GM18511 (cell line): ENCODE data around the gene FOXN3.
"Not testable (repeated sequence)": the region's sequence is repeated elsewhere in the genome, so short reads cannot be mapped to it uniquely, and the experiment has no call there.

ENCODE experiments used
- ATAC-seq: cut with Tn5 transposase; IDR thresholded peaks from one replicate; pipeline ENCODE4 v1.9.1; 2021; ENCODE audit warnings: mild to moderate bottlenecking, moderate library complexity; ENCODE audit not compliant: unreplicated experiment

Gene FOXN3

GRCh38 chr14:89206389-89207031 is 210.5 kb downstream of the FOXN3 start:
- no peak for ATAC-seq

- no peak for ATAC-seq
Measured at GRCh38 chr14:89205137-89205740, 211.8 kb downstream of the FOXN3 start.

GRCh38 chr14:89202413-89203190 is 214.4 kb downstream of the FOXN3 start:
- no peak for ATAC-seq

GRCh38 chr14:89201645-89202044 is 215.4 kb downstream of the FOXN3 start:
- peak; percentile 60 for ATAC-seq

GRCh38 chr14:89199357-89199756 is 217.7 kb downstream of the FOXN3 start:
- not testable (repeated sequence) for ATAC-seq

- ATAC-seq = no peak
Measured at GRCh38 chr14:89198544-89199329, 218.3 kb downstream of the FOXN3 start.

- ATAC-seq = no peak
Measured at GRCh38 chr14:89197623-89198022, 219.4 kb downstream of the FOXN3 start.

- ATAC-seq = no peak
Measured at GRCh38 chr14:89196545-89196944, 220.5 kb downstream of the FOXN3 start.

- no peak for ATAC-seq
Measured at GRCh38 chr14:89194376-89194775, 222.7 kb downstream of the FOXN3 start.

- ATAC-seq = no peak
Measured at GRCh38 chr14:89190765-89191513, 226.1 kb downstream of the FOXN3 start.

- ATAC-seq = no peak
Measured at GRCh38 chr14:89188492-89188891, 228.5 kb downstream of the FOXN3 start.

GRCh38 chr14:89187501-89187900 is 229.5 kb downstream of the FOXN3 start:
- ATAC-seq = no peak

- peak; percentile 76 for ATAC-seq
Measured at GRCh38 chr14:89186856-89187376, 230.1 kb downstream of the FOXN3 start.

GRCh38 chr14:89185919-89186855 is 230.8 kb downstream of the FOXN3 start:
- ATAC-seq = peak; percentile 7

GRCh38 chr14:89184952-89185351 is 232.1 kb downstream of the FOXN3 start:
- ATAC-seq = no peak

- no peak for ATAC-seq
Measured at GRCh38 chr14:89182326-89182725, 234.7 kb downstream of the FOXN3 start.

GRCh38 chr14:89180546-89180945 is 236.5 kb downstream of the FOXN3 start:
- no peak for ATAC-seq

- no peak for ATAC-seq
Measured at GRCh38 chr14:89179891-89180404, 237.1 kb downstream of the FOXN3 start.
